Measurements from ENCODE around the gene HERC2. TPM values are rescaled to one million over a fixed set of nuclear protein-coding genes. Genes with fewer than 3 reads are reported as not detected.
A peak's percentile ranks its signal among the peaks of the same experiment; 100 is the strongest.
"Not testable (repeated sequence)": the region's sequence is repeated elsewhere in the genome, so short reads cannot be mapped to it uniquely, and the experiment has no call there.

Gene HERC2
- polyA plus RNA-seq, 6 donors from 2014 or later, result 2.4 to 16.9 (median 9.7) TPM

GRCh38 chr15:28125673-28126651 is 196.0 kb downstream of the HERC2 start:
- H3K27ac Mint-ChIP-seq, result no peak overlapping the region
- H3K27me3 Mint-ChIP-seq, result no peaks in the 10 kb centered on the region
- H3K36me3 Mint-ChIP-seq, result peaks cover 9 to 15% of the 10 kb centered on the region in 2 donors
- DNase-seq (peak; percentile 31), ATAC-seq (ENCODE audit: low read depth in 2 of 2) (no peak)
- H3K4me1 Mint-ChIP-seq, result peaks cover 13 to 17% (median 15%) of the 10 kb centered on the region in 3 donors
- no peaks in the 10 kb centered on the region for H3K9me3 Mint-ChIP-seq
- H3K4me3 Mint-ChIP-seq, result no peak overlapping the region

- no peaks in the 10 kb centered on the region for H3K9me3 Mint-ChIP-seq
- H3K4me3 Mint-ChIP-seq, result no peak overlapping the region
- H3K27ac Mint-ChIP-seq, result no peak overlapping the region
- H3K27me3 Mint-ChIP-seq, result no peaks in the 10 kb centered on the region
- ATAC-seq (ENCODE audit: low read depth in 2 of 2) (no peak), DNase-seq (no peak)
- H3K4me1 Mint-ChIP-seq, result peaks cover 13 to 17% (median 15%) of the 10 kb centered on the region in 3 donors
- peaks cover 9 to 15% of the 10 kb centered on the region in 2 donors for H3K36me3 Mint-ChIP-seq
Observed at GRCh38 chr15:28124841-28125240, 197.1 kb downstream of the HERC2 start.

- Mint-ChIP-seq H3K27ac (peak overlapping the region in 1 of 6 donors; percentile 74), H3K4me1 (peaks cover 11 to 13% (median 11%) of the 10 kb centered on the region in 3 donors), H3K36me3 (peaks cover 9 to 15% of the 10 kb centered on the region in 2 donors), H3K4me3 (no peak overlapping the region), H3K9me3 (no peaks in the 10 kb centered on the region), H3K27me3 (no peaks in the 10 kb centered on the region)
- ATAC-seq (ENCODE audit: low read depth in 2 of 2), result peak; percentile 40 to 46
- DNase-seq, result peak; percentile 34
Observed at GRCh38 chr15:28123408-28124023, 198.5 kb downstream of the HERC2 start.

- Mint-ChIP-seq H3K36me3 (peaks cover 16 to 18% of the 10 kb centered on the region in 2 donors), H3K9me3 (no peaks in the 10 kb centered on the region), H3K4me1 (peaks cover 0 to 6% (median 5%) of the 10 kb centered on the region in 3 donors), H3K27ac (peak overlapping the region in 1 of 6 donors; percentile 71), H3K27me3 (no peaks in the 10 kb centered on the region), H3K4me3 (peak overlapping the region in 1 of 8 donors; percentile 16)
- DNase-seq (no peak), ATAC-seq (ENCODE audit: low read depth in 2 of 2) (no peak)
Observed at GRCh38 chr15:28122038-28122949, 199.7 kb downstream of the HERC2 start.

- not testable (repeated sequence) for H3K4me1 Mint-ChIP-seq; H3K27me3 Mint-ChIP-seq; H3K27ac Mint-ChIP-seq; DNase-seq; H3K4me3 Mint-ChIP-seq; ATAC-seq (ENCODE audit: low read depth in 2 of 2); H3K9me3 Mint-ChIP-seq
- H3K36me3 Mint-ChIP-seq, result peaks cover 19% of the 10 kb centered on the region in 2 donors
Observed at GRCh38 chr15:28121577-28121976, 200.4 kb downstream of the HERC2 start.

- Mint-ChIP-seq H3K36me3 (peaks cover 26% of the 10 kb centered on the region in 2 donors), H3K4me1 (peaks cover 0 to 3% (median 0%) of the 10 kb centered on the region in 3 donors), H3K27ac (no peak overlapping the region), H3K27me3 (no peaks in the 10 kb centered on the region), H3K9me3 (no peaks in the 10 kb centered on the region), H3K4me3 (no peak overlapping the region)
- no peak for DNase-seq
- ATAC-seq (ENCODE audit: low read depth in 2 of 2), result no peak
Observed at GRCh38 chr15:28120359-28120640, 201.7 kb downstream of the HERC2 start.

- H3K9me3 Mint-ChIP-seq, result no peaks in the 10 kb centered on the region
Observed at GRCh38 chr15:28118531-28118930, 203.4 kb downstream of the HERC2 start.

GRCh38 chr15:28118083-28118482 is 203.9 kb downstream of the HERC2 start:
- Mint-ChIP-seq H3K36me3 (peaks cover 19 to 26% of the 10 kb centered on the region in 2 donors), H3K9me3 (no peaks in the 10 kb centered on the region), H3K4me3 (no peak overlapping the region), H3K4me1 (no peaks in the 10 kb centered on the region), H3K27ac (no peak overlapping the region), H3K27me3 (no peaks in the 10 kb centered on the region)
- DNase-seq, result no peak
- no peak for ATAC-seq (ENCODE audit: low read depth in 2 of 2)

More at GRCh38 chr15:28118531-28118930, 203.4 kb downstream of the HERC2 start:
- Mint-ChIP-seq H3K4me1 (peaks cover 0 to 2% (median 0%) of the 10 kb centered on the region in 3 donors), H3K27ac (no peak overlapping the region), H3K4me3 (no peak overlapping the region), H3K27me3 (no peaks in the 10 kb centered on the region), H3K36me3 (peaks cover 23 to 30% of the 10 kb centered on the region in 2 donors)
- DNase-seq (no peak), ATAC-seq (ENCODE audit: low read depth in 2 of 2) (no peak)

- Mint-ChIP-seq H3K4me1 (no peaks in the 10 kb centered on the region), H3K9me3 (no peaks in the 10 kb centered on the region), H3K27ac (peak overlapping the region in 2 of 6 donors; percentile 28 to 39), H3K4me3 (no peak overlapping the region), H3K27me3 (no peaks in the 10 kb centered on the region), H3K36me3 (peaks cover 19 to 22% of the 10 kb centered on the region in 2 donors)
- no peak for DNase-seq
- ATAC-seq (ENCODE audit: low read depth in 2 of 2), result no peak
Observed at GRCh38 chr15:28117432-28117990, 204.5 kb downstream of the HERC2 start.

GRCh38 chr15:28116521-28117431 is 205.2 kb downstream of the HERC2 start:
- no peaks in the 10 kb centered on the region for H3K27me3 Mint-ChIP-seq
- H3K36me3 Mint-ChIP-seq, result peaks cover 25 to 27% of the 10 kb centered on the region in 2 donors
- no peaks in the 10 kb centered on the region for H3K9me3 Mint-ChIP-seq
- ATAC-seq (ENCODE audit: low read depth in 2 of 2) (no peak), DNase-seq (no peak)
- no peaks in the 10 kb centered on the region for H3K4me1 Mint-ChIP-seq
- peak overlapping the region in 2 of 6 donors; percentile 28 to 39 for H3K27ac Mint-ChIP-seq
- no peak overlapping the region for H3K4me3 Mint-ChIP-seq

GRCh38 chr15:28115871-28116270 is 206.1 kb downstream of the HERC2 start:
- no peak for DNase-seq
- H3K27me3 Mint-ChIP-seq, result no peaks in the 10 kb centered on the region
- no peak overlapping the region for H3K4me3 Mint-ChIP-seq
- peaks cover 29 to 31% of the 10 kb centered on the region in 2 donors for H3K36me3 Mint-ChIP-seq
- peak overlapping the region in 1 of 6 donors; percentile 20 for H3K27ac Mint-ChIP-seq
- ATAC-seq (ENCODE audit: low read depth in 2 of 2), result no peak
- no peaks in the 10 kb centered on the region for H3K4me1 Mint-ChIP-seq
- H3K9me3 Mint-ChIP-seq, result no peaks in the 10 kb centered on the region
